ENCODE measurements around the gene MED13L.

MED13L gene

GRCh38 chr12:115956236-115956635 lies 321.3 kb downstream of the MED13L start:
- DNase-seq, result no peak

GRCh38 chr12:115953450-115953849 lies 324.0 kb downstream of the MED13L start:
- no peak for DNase-seq

DNA sequence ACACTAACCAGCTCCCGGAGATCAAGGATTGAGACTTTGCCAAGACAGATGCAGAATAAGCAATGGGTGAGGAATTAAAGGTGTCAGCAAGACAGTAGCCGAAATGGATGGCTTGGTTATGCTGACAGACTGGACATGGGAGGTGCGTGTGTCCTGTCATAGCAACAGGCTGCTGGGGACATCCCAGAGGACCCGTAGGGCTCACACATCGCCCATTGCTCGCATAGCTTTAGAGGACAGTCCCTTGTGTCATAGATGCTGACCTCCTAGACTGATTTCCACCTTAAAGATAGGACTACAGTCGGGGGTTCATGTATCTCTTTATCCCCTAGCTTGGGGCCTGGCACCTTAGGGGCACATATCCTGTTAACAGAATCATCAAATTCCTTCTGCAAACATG lies 324.5 kb downstream of the MED13L start:
- no peak for DNase-seq

DNA sequence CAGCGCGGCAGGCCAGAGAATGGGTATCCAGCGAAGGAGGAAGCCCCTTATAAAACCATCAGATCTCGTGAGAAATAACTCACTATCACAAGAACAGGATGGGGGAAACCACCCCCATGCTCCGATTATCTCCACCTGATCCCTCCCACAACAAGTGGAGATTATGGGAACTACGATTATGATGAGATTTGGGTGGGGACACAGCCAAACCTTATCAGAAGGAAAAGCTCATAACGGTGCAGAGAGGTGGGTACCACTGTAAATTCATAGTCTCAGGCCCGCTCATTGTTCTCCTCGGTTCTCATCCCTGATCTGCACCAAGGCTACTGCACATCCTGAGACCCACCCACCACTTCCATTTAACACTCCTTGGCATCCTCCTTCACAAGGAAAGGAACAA lies 326.5 kb downstream of the MED13L start:
- DNase-seq, result no peak

DNA sequence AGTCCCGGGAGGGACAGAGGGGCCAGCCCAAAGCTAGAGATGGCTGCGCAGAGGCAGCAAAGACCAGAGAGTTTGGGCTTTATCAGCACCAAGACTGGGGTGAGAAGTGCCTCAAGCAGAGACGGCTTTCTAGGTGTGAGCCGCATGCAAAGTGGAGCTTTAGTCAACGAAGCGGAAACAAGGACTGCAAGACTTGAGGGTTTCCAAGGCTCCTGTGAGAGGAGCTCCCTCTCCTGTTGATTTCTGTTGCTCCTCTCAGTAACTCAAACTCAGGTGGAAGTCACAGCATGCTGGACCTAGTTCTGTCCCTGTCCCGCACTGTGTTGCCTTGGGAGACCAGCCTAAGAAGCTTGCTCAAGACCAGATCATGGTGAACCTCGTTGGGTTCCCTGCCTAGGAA lies 327.8 kb downstream of the MED13L start:
- no peak for DNase-seq

DNA sequence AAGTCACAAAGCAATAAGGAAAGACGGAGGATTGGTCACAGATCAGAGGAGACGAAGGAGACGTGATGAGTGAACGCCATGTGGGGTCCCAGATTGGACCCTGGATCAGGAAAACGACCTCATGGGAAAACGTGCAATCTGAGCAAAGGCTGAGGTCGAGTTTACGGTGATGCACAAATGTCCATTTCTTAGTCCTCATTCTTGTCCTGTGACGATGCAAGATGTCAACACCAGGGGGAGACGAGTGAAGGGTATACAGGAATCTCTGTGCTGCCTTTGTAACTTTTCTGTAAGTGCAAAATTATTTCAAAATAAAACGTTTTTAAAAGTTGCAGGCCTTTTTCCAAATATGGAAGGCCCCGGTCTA lies 329.8 kb downstream of the MED13L start:
- no peak for DNase-seq

- no peak for DNase-seq
Observed at GRCh38 chr12:115946867-115947695, 330.4 kb downstream of the MED13L start.

DNA sequence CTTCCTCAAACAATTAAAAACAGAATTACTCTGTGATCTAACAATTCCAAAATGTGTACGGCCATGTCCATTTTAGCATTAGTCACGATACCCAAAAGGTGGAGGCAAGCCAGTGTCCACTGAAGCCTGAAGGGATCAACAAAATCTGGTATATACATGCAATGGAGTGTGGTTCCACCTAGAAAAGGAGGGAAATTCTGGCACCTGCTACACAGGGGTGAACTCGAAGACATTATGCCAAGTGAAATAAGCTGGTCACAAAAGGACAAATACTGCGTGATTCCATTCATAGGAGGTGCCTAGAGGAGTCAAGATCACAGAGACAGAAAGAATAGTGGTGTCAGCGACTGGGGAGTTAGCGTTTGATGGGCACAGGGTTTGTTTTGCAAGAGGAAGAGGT lies 331.4 kb downstream of the MED13L start:
- DNase-seq, result no peak

DNA sequence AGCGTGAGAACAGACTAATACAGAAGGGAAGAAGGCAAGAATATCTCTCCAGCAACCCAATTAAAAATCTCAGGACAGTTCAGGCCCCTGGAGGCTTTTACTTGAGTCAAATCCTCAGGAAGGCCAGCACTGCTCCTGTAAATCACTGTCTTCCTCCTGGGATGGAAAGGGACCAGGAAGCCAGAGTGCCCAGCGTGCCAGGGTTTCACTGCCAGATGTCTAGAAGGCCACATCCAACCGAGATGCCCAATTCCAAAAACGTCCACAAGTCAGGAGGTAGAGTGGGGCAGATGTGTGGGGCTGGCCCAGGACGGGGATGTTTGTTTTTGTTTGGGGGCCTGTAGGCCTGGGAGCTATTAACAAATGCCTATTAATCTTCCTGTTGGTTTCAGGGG lies 332.0 kb downstream of the MED13L start:
- no peak for DNase-seq

DNA sequence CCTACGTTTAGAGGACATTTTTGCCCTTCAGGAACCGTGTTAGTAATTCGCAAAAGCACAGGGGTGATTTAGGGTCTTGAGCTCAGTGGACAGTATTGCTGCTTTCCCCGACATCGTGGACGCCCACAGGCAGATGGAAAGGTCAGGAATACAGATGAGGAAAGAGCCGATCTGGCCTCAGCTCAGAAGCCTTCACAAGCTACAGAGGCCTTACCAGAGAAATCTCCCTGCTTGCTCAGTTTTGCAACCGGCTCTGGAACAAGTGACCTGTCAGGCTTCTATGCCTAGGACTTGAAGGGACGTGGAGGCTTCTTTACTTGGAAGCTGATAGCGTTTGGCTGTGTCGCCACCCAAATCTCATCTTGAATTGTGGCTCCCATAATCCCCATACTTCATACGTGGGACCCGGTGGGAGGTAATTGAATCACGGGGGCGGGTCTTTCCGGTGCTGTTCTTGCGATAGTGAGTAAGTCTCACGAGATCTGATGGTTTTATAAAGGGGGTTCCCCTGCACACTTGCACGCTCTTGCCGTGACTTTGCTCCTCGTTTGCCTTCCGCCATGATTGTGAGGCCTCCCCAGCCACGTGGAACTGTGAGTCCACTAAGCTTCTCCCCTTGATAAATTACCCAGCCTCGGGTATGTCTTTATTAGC lies 332.5 kb downstream of the MED13L start:
- no peak for DNase-seq

GRCh38 chr12:115944392-115944742 lies 333.1 kb downstream of the MED13L start:
- DNase-seq, result no peak

- no peak for DNase-seq
Observed at GRCh38 chr12:115943630-115944391, 333.7 kb downstream of the MED13L start.

DNA sequence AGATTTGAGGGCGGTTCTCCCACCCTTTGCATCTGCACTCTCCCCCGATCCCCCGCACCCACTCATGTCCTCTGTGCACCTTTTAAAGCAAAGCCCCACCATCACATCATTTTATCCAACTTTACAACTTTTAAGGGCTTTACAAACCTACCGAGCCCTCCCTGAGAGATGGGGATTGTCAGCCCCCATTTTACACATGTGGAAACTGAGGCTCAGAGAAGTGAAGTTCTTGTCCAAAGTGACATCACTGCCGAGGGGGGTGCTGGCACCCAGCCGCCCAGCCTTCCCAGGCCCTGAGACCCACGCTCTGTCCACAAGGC lies 334.2 kb downstream of the MED13L start:
- DNase-seq, result no peak

GRCh38 chr12:115942346-115942745 lies 335.1 kb downstream of the MED13L start:
- DNase-seq, result no peak

DNA sequence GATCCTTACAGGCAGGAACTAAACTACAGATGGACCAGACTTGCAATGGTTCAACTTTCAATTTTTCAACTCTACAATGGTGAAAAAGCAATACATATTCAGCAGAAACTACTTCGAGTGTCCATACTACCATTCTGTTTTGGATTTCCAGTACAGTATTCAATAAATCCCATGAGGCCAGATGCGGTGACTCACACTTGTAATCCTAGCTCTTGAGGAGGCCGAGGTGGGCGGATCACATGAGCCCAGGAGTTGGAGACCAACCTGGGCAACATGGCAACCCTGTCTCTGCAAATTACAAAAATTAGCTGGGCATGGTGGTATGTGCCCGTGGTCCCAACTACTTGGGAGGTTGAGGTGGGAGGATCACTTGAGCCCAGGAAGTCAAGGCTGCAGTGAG lies 336.1 kb downstream of the MED13L start:
- no peak for DNase-seq

DNA sequence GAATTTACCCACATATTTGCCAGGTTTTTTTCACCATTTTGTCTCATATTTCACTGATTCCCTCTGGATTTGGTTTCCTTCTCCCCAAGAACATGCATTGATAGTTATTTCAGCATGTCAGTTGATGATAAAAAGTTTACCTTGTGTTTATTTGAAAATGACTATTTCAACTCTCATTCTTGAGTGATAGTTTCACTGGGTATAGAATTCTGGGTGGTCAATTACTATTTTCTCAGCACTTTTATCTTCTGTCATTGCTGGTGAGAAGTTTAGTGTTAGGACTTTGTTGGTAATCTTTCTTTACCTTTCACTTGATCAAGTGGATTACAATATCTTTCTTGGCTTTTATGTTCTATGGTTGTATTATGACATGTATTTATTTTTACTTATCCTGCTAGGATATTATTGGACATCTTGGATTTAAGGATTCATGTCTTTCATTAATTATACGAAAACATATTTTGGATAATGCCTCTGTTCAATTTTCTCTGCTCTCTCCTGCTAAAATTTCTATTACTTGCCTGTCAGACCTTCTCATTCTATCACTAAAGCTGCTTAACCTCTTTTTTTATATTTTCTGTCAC lies 338.6 kb downstream of the MED13L start:
- DNase-seq, result no peak

DNA sequence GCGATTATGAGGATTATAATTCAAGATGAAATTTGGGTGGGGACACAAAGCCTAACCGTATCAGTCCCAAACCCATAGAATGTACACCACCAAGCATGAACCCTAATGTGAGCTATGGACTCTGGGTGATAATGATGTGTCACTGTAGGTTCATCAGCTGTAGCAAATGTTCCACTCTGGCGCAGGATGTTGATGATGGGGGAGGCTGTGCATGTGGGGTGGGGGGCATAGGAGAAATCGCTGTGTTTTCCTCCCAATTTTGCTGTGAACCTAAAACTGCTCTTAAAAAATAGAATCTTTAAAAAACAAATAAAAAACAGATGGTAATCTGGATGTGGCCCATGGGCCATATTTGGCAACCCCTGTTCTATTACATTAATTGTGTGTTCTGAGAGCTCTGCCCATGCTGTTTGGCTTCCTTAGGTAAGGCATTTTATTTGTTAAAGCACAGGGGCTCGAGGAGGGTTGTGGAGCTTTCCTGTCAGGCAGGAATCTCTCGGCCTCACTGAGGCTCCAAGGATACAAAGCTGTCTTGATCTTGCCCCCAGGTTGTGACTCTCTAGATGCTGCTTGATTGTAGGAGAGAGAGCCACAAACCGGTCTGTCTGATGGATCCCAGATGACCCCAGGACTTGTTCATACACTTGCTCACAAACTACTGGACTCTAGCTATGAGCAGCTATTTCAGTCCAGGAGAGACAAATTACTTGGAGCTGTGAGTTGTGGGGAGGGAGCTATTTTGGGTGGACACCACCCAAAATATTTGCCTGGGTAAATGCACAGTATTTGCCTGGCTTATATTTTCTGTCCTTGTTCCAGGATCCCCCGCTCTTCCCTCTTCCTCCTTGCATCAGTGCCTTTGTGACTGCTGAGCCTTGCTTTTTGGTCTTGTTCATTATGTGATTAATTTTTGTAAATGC lies 340.2 kb downstream of the MED13L start:
- no peak for DNase-seq

DNA sequence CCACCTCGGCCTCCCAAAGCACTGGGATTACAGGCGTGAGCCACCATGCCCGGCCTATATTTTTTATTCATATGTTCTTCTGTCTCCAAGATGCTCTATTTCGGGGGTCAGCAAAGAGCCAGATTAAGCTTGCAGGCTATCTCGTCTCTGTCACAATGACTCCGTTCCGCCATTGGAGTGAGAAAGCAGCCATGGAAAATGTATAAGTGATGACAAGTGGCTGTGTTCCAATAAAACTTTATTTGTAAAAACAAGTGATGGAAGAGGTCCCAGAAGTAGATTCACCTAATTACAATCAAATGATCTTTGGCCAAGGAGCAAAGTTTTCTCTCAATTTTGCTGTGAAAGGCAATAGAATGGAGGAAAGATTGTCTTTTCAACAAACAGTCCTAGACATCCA lies 342.6 kb downstream of the MED13L start:
- DNase-seq, result no peak

DNA sequence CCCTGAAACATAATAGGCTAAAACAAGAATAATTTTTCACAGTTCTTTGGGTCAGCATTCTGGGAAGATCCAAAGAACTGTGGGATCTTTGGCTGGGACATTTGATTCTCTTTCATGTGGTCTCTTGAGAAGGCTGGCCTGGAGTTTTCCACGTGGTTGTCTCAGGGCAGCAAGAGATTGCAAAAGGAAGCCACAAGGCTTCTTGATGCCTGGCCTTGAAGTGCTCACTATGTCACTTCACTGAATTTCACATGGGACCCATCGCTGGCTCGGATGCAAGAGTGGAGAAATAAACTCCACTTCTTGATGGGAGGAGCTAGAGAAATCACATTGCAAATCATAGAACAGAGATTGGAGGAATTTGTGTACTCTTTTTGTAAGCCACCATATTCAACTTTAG lies 343.4 kb downstream of the MED13L start:
- no peak for DNase-seq

DNA sequence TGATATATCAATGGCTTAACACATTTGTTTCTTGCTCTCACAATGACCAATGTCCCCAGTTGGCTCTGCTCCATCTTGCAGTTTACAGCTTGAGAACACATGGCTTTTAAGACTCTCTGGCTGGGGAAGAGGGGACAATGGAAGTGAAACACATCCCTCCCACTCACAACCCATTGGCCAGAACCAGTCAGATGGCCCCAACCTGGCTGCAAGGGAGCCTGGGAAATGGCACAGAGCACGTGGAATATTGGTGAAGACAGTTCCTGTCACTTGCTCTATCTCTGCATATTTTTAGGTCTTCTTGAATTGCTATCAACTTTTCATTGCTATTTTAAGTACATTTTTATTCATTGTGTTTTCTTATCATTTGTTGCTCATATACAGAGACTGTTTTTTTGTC lies 345.4 kb downstream of the MED13L start:
- DNase-seq, result no peak

DNA sequence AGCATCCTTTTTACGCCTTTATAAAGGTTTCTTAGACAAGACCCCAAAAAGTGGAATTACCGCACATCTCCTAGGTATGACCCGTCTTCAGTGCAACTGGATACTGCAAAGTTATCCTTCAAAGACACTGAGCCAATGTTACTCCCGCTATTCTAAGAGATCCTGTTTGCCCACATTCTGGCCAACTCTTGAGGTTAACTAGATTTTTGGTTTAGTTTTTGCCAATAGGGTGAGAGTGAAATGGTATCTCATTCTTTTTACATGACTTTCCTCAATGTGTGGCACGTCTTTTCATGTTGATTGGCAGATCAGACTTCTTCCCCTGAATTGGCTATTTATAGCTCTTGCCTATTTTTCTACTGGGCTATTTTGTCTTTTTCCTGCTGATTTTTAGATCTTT lies 347.2 kb downstream of the MED13L start:
- DNase-seq, result no peak

- no peak for DNase-seq
Observed at GRCh38 chr12:115926037-115926670, 351.3 kb downstream of the MED13L start.

Measured in CD4-positive, alpha-beta T cell treated with Interferon gamma for 1 hour (primary cell).